Endodermal cell (in vitro differentiated cells): Measurements from ENCODE around the gene RUNX1. TPM values are rescaled to one million over a fixed set of nuclear protein-coding genes. Genes with fewer than 3 reads are reported as not detected.

Experiments
- DNase-seq: peaks from one replicate; pipeline ENCODE4 v3.0.0-alpha.2; 2017
- H3K27ac ChIP-seq: 2 replicates; pipeline ENCODE4 v1.5.1; 2013; ENCODE audit warnings: mild to moderate bottlenecking, low read depth, low read length, moderate library complexity
- H3K27me3 ChIP-seq: 2 replicates; pipeline ENCODE4 v1.6.1; 2013; ENCODE audit warnings: mild to moderate bottlenecking, low read length, moderate library complexity; ENCODE audit not compliant: insufficient read depth, control insufficient read depth, poor library complexity, severe bottlenecking
- H3K36me3 ChIP-seq: 2 replicates; pipeline ENCODE4 v1.7.0; 2013; ENCODE audit warnings: mild to moderate bottlenecking, low read length, moderate library complexity; ENCODE audit not compliant: control insufficient read depth, insufficient read depth
- H3K4me1 ChIP-seq: one replicate; pipeline ENCODE4 v1.7.0; 2013; ENCODE audit warnings: low read length; ENCODE audit not compliant: control insufficient read depth, insufficient read depth
- H3K4me3 ChIP-seq: 2 replicates; pipeline ENCODE4 v1.5.1; 2013; ENCODE audit warnings: mild to moderate bottlenecking, low read length, moderate library complexity
- H3K9ac ChIP-seq: 2 replicates; pipeline ENCODE4 v1.6.1; 2013; ENCODE audit warnings: mild to moderate bottlenecking, low read length, moderate library complexity; ENCODE audit not compliant: poor library complexity, severe bottlenecking; ENCODE audit errors: extremely low read depth
- H3K9me3 ChIP-seq: 2 replicates; pipeline ENCODE4 v1.6.1; 2013; ENCODE audit warnings: mild to moderate bottlenecking, low read length, moderate library complexity; ENCODE audit not compliant: control insufficient read depth
- H3K27ac Mint-ChIP-seq: 2 replicates; pipeline ENCODE4 v1.8.0; 2020; ENCODE audit warnings: mixed read lengths
- H3K27me3 Mint-ChIP-seq: 2 replicates; pipeline ENCODE4 v1.8.0; 2021; ENCODE audit warnings: mild to moderate bottlenecking, mixed read lengths; ENCODE audit not compliant: insufficient read depth
- H3K36me3 Mint-ChIP-seq: 2 replicates; pipeline ENCODE4 v1.8.0; 2020; ENCODE audit warnings: low read depth, mixed read lengths
- H3K4me1 Mint-ChIP-seq: 2 replicates; pipeline ENCODE4 v1.8.0; 2020; ENCODE audit warnings: mixed read lengths
- H3K4me3 Mint-ChIP-seq: 2 replicates; pipeline ENCODE4 v1.8.0; 2020; ENCODE audit warnings: mild to moderate bottlenecking, moderate library complexity, mixed read lengths
- H3K9me3 Mint-ChIP-seq: 2 replicates; pipeline ENCODE4 v1.8.0; 2020; ENCODE audit warnings: mild to moderate bottlenecking, mixed read lengths
- CTCF ChIP-seq: fragments of 200-600 bp; sonication (generic); conservative IDR thresholded peaks from 2 replicates; pipeline ENCODE4 v1.5.0; 2021; ENCODE audit warnings: antibody characterized with exemption, mild to moderate bottlenecking
- WGBS, 2 experiments: methylation state at CpG; one replicate each; pipeline versions ENCODE4 v1.1.5 to v1.1.7; 2013; ENCODE audit warnings: missing lambda C conversion rate in 2 of 2, mixed read lengths in 1 of 2; ENCODE audit not compliant: insufficient coverage in 1 of 2, insufficient read length in 1 of 2; 5-methylcytosine and 5-hydroxymethylcytosine counted together
- total RNA-seq, 2 donors: library from RNA; stranded (reverse); fragmentation: NEBNext Ultra II Directional in 1 of 2; extraction: Animal tissue kit (Norgen Biotek cat#: 25700) in 1 of 2; gene quantifications; 2 replicates in 1 of 2; 3 replicates in 1 of 2; pipeline ENCODE4 v1.2.1, GENCODE V29; 2021

The RUNX1 gene
- total RNA-seq, 2 donors from 2014 or later = 0.31 to 2.8 TPM

DNA sequence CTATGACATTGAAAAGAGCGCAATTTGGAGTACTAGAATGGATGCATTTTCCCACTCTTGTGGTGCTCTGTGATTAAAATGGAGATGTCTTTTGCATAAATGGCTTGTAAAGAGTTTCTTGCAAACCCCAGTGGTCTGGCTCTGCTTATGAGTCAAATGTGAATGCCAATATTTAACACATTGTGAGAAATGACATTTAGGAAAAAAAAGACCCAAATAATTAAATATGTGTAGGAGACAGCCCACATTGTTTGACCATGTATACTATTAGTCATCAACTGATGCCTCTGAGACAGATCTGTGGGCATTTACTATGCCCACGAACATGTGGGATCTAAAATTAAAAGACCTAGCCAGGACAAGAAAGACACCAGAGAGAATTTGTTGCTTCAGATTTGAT is 22.2 kb upstream of the RUNX1 start:
- no peaks in the 10 kb centered on the region for H3K9me3 ChIP-seq
- no peak for TF ChIP-seq CTCF
- H3K4me1 Mint-ChIP-seq = no peaks in the 10 kb centered on the region
- DNase-seq = no peak
- H3K9ac ChIP-seq = no peak overlapping the region
- H3K27me3 ChIP-seq = no peaks in the 10 kb centered on the region
- no peak overlapping the region for H3K27ac ChIP-seq
- H3K4me3 ChIP-seq = no peak overlapping the region
- H3K27me3 Mint-ChIP-seq = no peaks in the 10 kb centered on the region
- H3K4me1 ChIP-seq = no peaks in the 10 kb centered on the region
- H3K9me3 Mint-ChIP-seq = peaks cover 4% of the 10 kb centered on the region
- H3K36me3 Mint-ChIP-seq = no peaks in the 10 kb centered on the region
- H3K27ac Mint-ChIP-seq = no peak overlapping the region
- 83 to 94% methylated on average over 1 to 2 of the region's 2 CpGs for WGBS, 2 experiments
- no peaks in the 10 kb centered on the region for H3K36me3 ChIP-seq
- H3K4me3 Mint-ChIP-seq = no peak overlapping the region

GRCh38 chr21:35070436-35070835 is 21.3 kb upstream of the RUNX1 start:
- Mint-ChIP-seq H3K27me3 (no peaks in the 10 kb centered on the region), H3K36me3 (no peaks in the 10 kb centered on the region), H3K9me3 (peaks cover 4% of the 10 kb centered on the region)

GRCh38 chr21:35066824-35067223 is 17.7 kb upstream of the RUNX1 start:
- H3K36me3 ChIP-seq = no peaks in the 10 kb centered on the region
- Mint-ChIP-seq H3K4me1 (peaks cover 10% of the 10 kb centered on the region), H3K36me3 (no peaks in the 10 kb centered on the region), H3K4me3 (no peak overlapping the region), H3K27me3 (no peaks in the 10 kb centered on the region), H3K9me3 (no peaks in the 10 kb centered on the region), H3K27ac (no peak overlapping the region)
- H3K9ac ChIP-seq = no peak overlapping the region
- H3K4me3 ChIP-seq = no peak overlapping the region
- no peaks in the 10 kb centered on the region for H3K4me1 ChIP-seq
- WGBS, 2 experiments = 94% methylated on average over 3 of the region's 4 CpGs; no CpG with 5 or more reads in 1 of the 2 experiments
- peak; percentile 8 for DNase-seq
- no peaks in the 10 kb centered on the region for H3K27me3 ChIP-seq
- TF ChIP-seq CTCF = no peak
- H3K27ac ChIP-seq = no peak overlapping the region
- no peaks in the 10 kb centered on the region for H3K9me3 ChIP-seq

More at GRCh38 chr21:35070436-35070835, 21.3 kb upstream of the RUNX1 start:
- Histone ChIP-seq H3K27ac (no peak overlapping the region), H3K9ac (no peak overlapping the region), H3K36me3 (no peaks in the 10 kb centered on the region), H3K9me3 (no peaks in the 10 kb centered on the region), H3K27me3 (no peaks in the 10 kb centered on the region), H3K4me3 (no peak overlapping the region), H3K4me1 (no peaks in the 10 kb centered on the region)
- 68% methylated on average over 5 of the region's 5 CpGs; no CpG with 5 or more reads in 1 of the 2 experiments for WGBS, 2 experiments
- Mint-ChIP-seq H3K27ac (no peak overlapping the region), H3K4me1 (no peaks in the 10 kb centered on the region), H3K4me3 (no peak overlapping the region)
- no peak for DNase-seq
- no peak for TF ChIP-seq CTCF
